ENCODE measurements around the gene LRRC63.

Gene LRRC63

GRCh38 chr13:46307554-46307953 is 95.8 kb downstream of the LRRC63 start:
- DNase-seq (ENCODE audit: low read depth in 1 of 2, low spot score in 1 of 2), result no peak

- no peak for DNase-seq (ENCODE audit: low read depth in 1 of 2, low spot score in 1 of 2)
Measured at GRCh38 chr13:46310066-46310465, 98.3 kb downstream of the LRRC63 start.

- DNase-seq (ENCODE audit: low read depth in 1 of 2, low spot score in 1 of 2), result no peak
Measured at GRCh38 chr13:46311217-46311616, 99.5 kb downstream of the LRRC63 start.

GRCh38 chr13:46313024-46313423 is 101.3 kb downstream of the LRRC63 start:
- DNase-seq (ENCODE audit: low read depth in 1 of 2, low spot score in 1 of 2), result no peak

GRCh38 chr13:46313432-46314257 is 101.9 kb downstream of the LRRC63 start:
- no peak for DNase-seq (ENCODE audit: low read depth in 1 of 2, low spot score in 1 of 2)

- no peak for DNase-seq (ENCODE audit: low read depth in 1 of 2, low spot score in 1 of 2)
Measured at GRCh38 chr13:46314587-46314986, 102.9 kb downstream of the LRRC63 start.

- no peak for DNase-seq (ENCODE audit: low read depth in 1 of 2, low spot score in 1 of 2)
Measured at GRCh38 chr13:46315036-46315435, 103.3 kb downstream of the LRRC63 start.

- DNase-seq (ENCODE audit: low read depth in 1 of 2, low spot score in 1 of 2), result no peak
Measured at GRCh38 chr13:46315491-46316075, 103.9 kb downstream of the LRRC63 start.

- no peak for DNase-seq (ENCODE audit: low read depth in 1 of 2, low spot score in 1 of 2)
Measured at GRCh38 chr13:46317120-46317519, 105.4 kb downstream of the LRRC63 start.

- DNase-seq (ENCODE audit: low read depth in 1 of 2, low spot score in 1 of 2), result no peak
Measured at GRCh38 chr13:46318986-46319385, 107.3 kb downstream of the LRRC63 start.

GRCh38 chr13:46320406-46320805 is 108.7 kb downstream of the LRRC63 start:
- DNase-seq (ENCODE audit: low read depth in 1 of 2, low spot score in 1 of 2), result no peak

GRCh38 chr13:46320821-46321220 is 109.1 kb downstream of the LRRC63 start:
- DNase-seq (ENCODE audit: low read depth in 1 of 2, low spot score in 1 of 2), result no peak

GRCh38 chr13:46321494-46322225 is 109.9 kb downstream of the LRRC63 start:
- DNase-seq (ENCODE audit: low read depth in 1 of 2, low spot score in 1 of 2), result peak; percentile 37 to 41

GRCh38 chr13:46324976-46325375 is 113.2 kb downstream of the LRRC63 start:
- no peak for DNase-seq (ENCODE audit: low read depth in 1 of 2, low spot score in 1 of 2)

Measured in activated T-helper 1 cell treated with anti-CD3 and anti-CD28 coated beads, Interleukin-2, amount 50 U/mL, for 16 hours (primary cell).